Stimulated activated CD4-positive, alpha-beta T cell treated with anti-CD3 and anti-CD28 coated beads, TNF-alpha, amount 100 ng/mL, for 1 hour (primary cell): ENCODE measurements around the gene FEM1B.
A peak's percentile ranks its signal among the peaks of the same experiment; 100 is the strongest.

Experiments
- DNase-seq, 3 donors: peaks; one replicate each; pipeline ENCODE4 v3.0.0-alpha.2; 2020; ENCODE audit warnings: low read depth in 3 of 3, low spot score in 1 of 3

FEM1B gene

GRCh38 chr15:68321229-68321628 is 43.7 kb downstream of the FEM1B start:
- DNase-seq, result no peak

GRCh38 chr15:68322796-68323195 is 45.3 kb downstream of the FEM1B start:
- no peak for DNase-seq

- DNase-seq, result no peak
Measured at GRCh38 chr15:68325726-68326125, 48.2 kb downstream of the FEM1B start.

GRCh38 chr15:68326711-68327354 is 49.3 kb downstream of the FEM1B start:
- DNase-seq, result no peak

GRCh38 chr15:68328443-68328842 is 50.9 kb downstream of the FEM1B start:
- peak in 1 of 3 donors; percentile 3 for DNase-seq

- no peak for DNase-seq
Measured at GRCh38 chr15:68328964-68329363, 51.4 kb downstream of the FEM1B start.

- DNase-seq, result no peak
Measured at GRCh38 chr15:68330416-68330815, 52.9 kb downstream of the FEM1B start.

- DNase-seq, result no peak
Measured at GRCh38 chr15:68330901-68331300, 53.4 kb downstream of the FEM1B start.

GRCh38 chr15:68332266-68332665 is 54.7 kb downstream of the FEM1B start:
- no peak for DNase-seq

- DNase-seq, result no peak
Measured at GRCh38 chr15:68333775-68334470, 56.4 kb downstream of the FEM1B start.

GRCh38 chr15:68334661-68335124 is 57.1 kb downstream of the FEM1B start:
- no peak for DNase-seq

GRCh38 chr15:68335251-68335650 is 57.7 kb downstream of the FEM1B start:
- DNase-seq, result no peak

GRCh38 chr15:68335655-68336054 is 58.1 kb downstream of the FEM1B start:
- no peak for DNase-seq

- DNase-seq, result no peak
Measured at GRCh38 chr15:68336516-68336915, 59.0 kb downstream of the FEM1B start.

- no peak for DNase-seq
Measured at GRCh38 chr15:68337826-68338225, 60.3 kb downstream of the FEM1B start.

GRCh38 chr15:68339481-68339880 is 61.9 kb downstream of the FEM1B start:
- DNase-seq, result no peak

GRCh38 chr15:68340726-68341671 is 63.5 kb downstream of the FEM1B start:
- no peak for DNase-seq

GRCh38 chr15:68341760-68342725 is 64.5 kb downstream of the FEM1B start:
- DNase-seq, result no peak

- DNase-seq, result no peak
Measured at GRCh38 chr15:68343579-68344225, 66.2 kb downstream of the FEM1B start.

- no peak for DNase-seq
Measured at GRCh38 chr15:68344600-68344999, 67.1 kb downstream of the FEM1B start.
